NCI-H510A (cell line): ENCODE results near the gene BNC1.
"Not testable (repeated sequence)": the region's sequence is repeated elsewhere in the genome, so short reads cannot be mapped to it uniquely, and the experiment has no call there.

Source experiments
- DNase-seq: peaks from one replicate; lab custom pipeline; 2025; lab: John Stamatoyannopoulos, UW

Gene BNC1

GRCh38 chr15:83292317-83292716 lies 7.9 kb upstream of the BNC1 start:
- DNase-seq, result no peak

GRCh38 chr15:83290236-83290635 lies 5.8 kb upstream of the BNC1 start:
- no peak for DNase-seq

- no peak for DNase-seq
Measured at GRCh38 chr15:83289160-83289559, 4.7 kb upstream of the BNC1 start.

- DNase-seq, result no peak
Measured at GRCh38 chr15:83288381-83288801, 3.9 kb upstream of the BNC1 start.

- no peak for DNase-seq
Measured at GRCh38 chr15:83287541-83288027, 3.1 kb upstream of the BNC1 start.

GRCh38 chr15:83285979-83286553 lies 1.6 kb upstream of the BNC1 start:
- DNase-seq, result no peak

- no peak for DNase-seq
Measured at GRCh38 chr15:83285284-83285978, 967 bp upstream of the BNC1 start.

GRCh38 chr15:83283813-83284558 lies 478 bp downstream of the BNC1 start:
- DNase-seq, result no peak

GRCh38 chr15:83283138-83283812 lies 1.2 kb downstream of the BNC1 start:
- DNase-seq, result no peak

GRCh38 chr15:83282776-83283137 lies 1.7 kb downstream of the BNC1 start:
- DNase-seq, result no peak

- no peak for DNase-seq
Measured at GRCh38 chr15:83282141-83282540, 2.3 kb downstream of the BNC1 start.

GRCh38 chr15:83278191-83278590 lies 6.3 kb downstream of the BNC1 start:
- DNase-seq, result no peak

GRCh38 chr15:83276661-83277060 lies 7.8 kb downstream of the BNC1 start:
- no peak for DNase-seq

- no peak for DNase-seq
Measured at GRCh38 chr15:83275412-83275811, 9.1 kb downstream of the BNC1 start.

GRCh38 chr15:83270176-83270575 lies 14.3 kb downstream of the BNC1 start:
- DNase-seq, result no peak

GRCh38 chr15:83268147-83268546 lies 16.3 kb downstream of the BNC1 start:
- no peak for DNase-seq

GRCh38 chr15:83262594-83263315 lies 21.7 kb downstream of the BNC1 start:
- DNase-seq, result no peak

GRCh38 chr15:83262181-83262580 lies 22.3 kb downstream of the BNC1 start:
- not testable (repeated sequence) for DNase-seq

- no peak for DNase-seq
Measured at GRCh38 chr15:83250781-83251180, 33.7 kb downstream of the BNC1 start.

GRCh38 chr15:83249030-83249343 lies 35.5 kb downstream of the BNC1 start:
- no peak for DNase-seq

GRCh38 chr15:83248151-83249029 lies 36.1 kb downstream of the BNC1 start:
- no peak for DNase-seq
